ENCODE results near the gene LOXHD1. TPM values are rescaled to one million over a fixed set of nuclear protein-coding genes. Genes with fewer than 3 reads are reported as not detected.

Gene LOXHD1
- total RNA-seq, 1 donor from 2014 or later = not detected

- DNase-seq (ENCODE audit: low spot score) = no peak
- ATAC-seq = no peak
Measured at GRCh38 chr18:46550609-46551008, 106.4 kb downstream of the LOXHD1 start.

GRCh38 chr18:46547520-46547919, 109.5 kb downstream of the LOXHD1 start:
- DNase-seq (ENCODE audit: low spot score) (no peak), ATAC-seq (peak; percentile 85)

GRCh38 chr18:46546111-46546640, 110.8 kb downstream of the LOXHD1 start:
- DNase-seq (ENCODE audit: low spot score) = no peak
- ATAC-seq = no peak

GRCh38 chr18:46542545-46542944, 114.5 kb downstream of the LOXHD1 start:
- DNase-seq (ENCODE audit: low spot score) = no peak
- peak; percentile 36 for ATAC-seq

GRCh38 chr18:46541626-46542189, 115.3 kb downstream of the LOXHD1 start:
- no peak for DNase-seq (ENCODE audit: low spot score)
- no peak for ATAC-seq

- DNase-seq (ENCODE audit: low spot score) = no peak
- ATAC-seq = no peak
Measured at GRCh38 chr18:46538376-46538775, 118.6 kb downstream of the LOXHD1 start.

- ATAC-seq = no peak
Measured at GRCh38 chr18:46536215-46536874, 120.7 kb downstream of the LOXHD1 start.

GRCh38 chr18:46531482-46531881, 125.5 kb downstream of the LOXHD1 start:
- DNase-seq (ENCODE audit: low spot score) = no peak
- no peak for ATAC-seq

More at GRCh38 chr18:46536215-46536874, 120.7 kb downstream of the LOXHD1 start:
- no peak for DNase-seq (ENCODE audit: low spot score)

- no peak for ATAC-seq
- DNase-seq (ENCODE audit: low spot score) = no peak
Measured at GRCh38 chr18:46528037-46528436, 129.0 kb downstream of the LOXHD1 start.

DNA sequence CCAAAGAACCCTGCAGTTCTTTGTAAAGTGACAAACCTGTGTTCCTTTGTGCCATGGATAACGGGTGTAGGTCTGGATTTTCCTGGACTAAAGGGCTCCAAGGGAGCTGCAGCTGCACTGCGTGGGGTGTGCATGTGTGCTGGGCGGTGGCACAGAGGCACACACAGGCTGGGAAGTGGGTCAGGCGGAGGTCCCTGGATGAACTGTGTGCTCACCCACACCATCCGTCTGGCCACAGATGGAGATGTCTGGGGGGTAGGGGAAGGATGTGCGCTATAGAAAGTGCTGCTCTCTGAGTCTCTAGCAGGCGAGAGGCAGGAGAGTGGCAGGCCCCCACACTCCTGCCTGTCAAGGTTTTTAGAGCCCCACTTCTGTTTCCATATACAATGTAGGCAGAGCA, 137.2 kb downstream of the LOXHD1 start:
- ATAC-seq (no peak), DNase-seq (ENCODE audit: low spot score) (no peak)

DNA sequence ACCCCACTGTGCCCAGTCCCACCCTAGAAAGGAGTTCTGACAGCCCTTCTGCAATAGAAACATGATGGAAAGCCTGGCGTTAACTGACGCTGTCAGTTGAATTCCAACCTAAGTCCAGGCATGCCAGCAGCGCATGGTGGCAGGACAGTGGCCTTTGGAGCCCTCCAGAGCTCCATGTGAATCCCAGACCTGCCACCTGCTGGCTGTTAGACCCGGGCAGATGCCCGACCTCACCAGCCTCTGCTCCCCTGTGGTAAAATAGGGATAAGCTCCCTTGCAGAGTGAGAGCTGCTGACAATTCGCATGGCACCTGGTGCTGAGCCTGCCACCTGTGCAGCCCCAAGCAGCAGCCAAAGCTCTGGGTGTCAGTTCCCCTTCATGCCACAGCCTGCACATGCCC, 138.6 kb downstream of the LOXHD1 start:
- DNase-seq (ENCODE audit: low spot score) (peak; percentile 53), ATAC-seq (peak; percentile 97)

GRCh38 chr18:46516555-46516954, 140.5 kb downstream of the LOXHD1 start:
- DNase-seq (ENCODE audit: low spot score) = no peak
- no peak for ATAC-seq

DNA sequence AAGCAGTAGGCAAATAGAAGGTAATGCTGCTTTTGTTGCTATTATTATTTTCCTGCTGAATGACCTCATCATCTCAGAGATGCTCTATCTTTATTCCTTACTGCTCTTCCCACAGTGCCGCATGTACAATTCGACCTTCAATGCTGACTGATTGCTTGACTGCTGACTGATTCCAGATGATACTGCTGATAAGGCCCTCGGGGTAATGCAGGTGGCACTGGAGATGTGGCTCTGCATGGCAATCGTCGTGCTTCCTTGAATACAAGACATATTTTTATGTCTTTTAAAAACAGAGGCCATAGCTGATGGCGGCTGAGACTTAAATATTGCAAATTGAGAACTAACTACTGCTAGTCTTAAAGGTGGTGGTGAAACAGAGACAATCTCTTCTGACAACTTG, 146.6 kb downstream of the LOXHD1 start:
- DNase-seq (ENCODE audit: low spot score) = no peak
- no peak for ATAC-seq

DNA sequence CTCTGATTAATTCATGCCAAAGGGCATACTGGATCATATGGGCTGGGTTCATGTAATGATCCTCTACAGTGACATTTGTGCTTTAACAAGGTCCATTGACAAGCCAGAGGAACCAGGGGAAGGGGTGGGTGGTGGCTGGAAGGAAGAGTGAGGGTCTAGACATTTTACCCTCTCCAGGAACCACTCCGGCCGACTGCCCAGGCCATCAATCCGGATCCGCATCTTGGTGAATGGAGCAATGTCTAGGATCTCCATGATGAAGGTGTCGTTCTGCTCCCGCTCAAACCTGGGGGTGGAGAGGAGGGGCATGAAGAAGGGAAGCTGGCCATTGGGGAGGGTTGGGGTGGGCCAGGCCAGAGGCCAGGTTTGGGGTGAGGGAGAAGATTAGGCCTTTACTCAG, 147.5 kb downstream of the LOXHD1 start:
- ATAC-seq (no peak), DNase-seq (ENCODE audit: low spot score) (no peak)

- ATAC-seq = no peak
- DNase-seq (ENCODE audit: low spot score) = no peak
Measured at GRCh38 chr18:46506974-46507586, 149.9 kb downstream of the LOXHD1 start.

DNA sequence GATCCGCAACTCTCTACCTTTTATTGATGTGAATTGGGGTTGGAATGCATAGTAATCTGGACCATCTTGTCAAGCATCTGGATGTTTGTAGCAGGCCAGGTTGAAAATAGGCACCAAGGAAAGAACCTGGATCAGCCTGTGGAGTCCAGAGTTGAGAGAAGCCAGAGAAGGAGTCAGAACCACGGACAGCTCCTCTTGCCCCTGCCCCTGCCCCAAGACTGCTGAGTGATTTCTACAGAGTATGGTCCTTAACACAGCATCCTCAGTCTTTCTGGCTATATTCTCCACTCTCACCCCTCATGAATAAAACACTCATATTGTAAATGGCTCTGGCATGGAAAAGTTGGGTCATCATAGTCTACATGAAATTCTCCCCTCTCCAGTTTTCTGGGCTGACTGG, 154.6 kb downstream of the LOXHD1 start:
- DNase-seq (ENCODE audit: low spot score) (no peak), ATAC-seq (no peak)

- DNase-seq (ENCODE audit: low spot score) = no peak
- ATAC-seq = peak; percentile 71
Measured at GRCh38 chr18:46497129-46497528, 159.9 kb downstream of the LOXHD1 start.

DNA sequence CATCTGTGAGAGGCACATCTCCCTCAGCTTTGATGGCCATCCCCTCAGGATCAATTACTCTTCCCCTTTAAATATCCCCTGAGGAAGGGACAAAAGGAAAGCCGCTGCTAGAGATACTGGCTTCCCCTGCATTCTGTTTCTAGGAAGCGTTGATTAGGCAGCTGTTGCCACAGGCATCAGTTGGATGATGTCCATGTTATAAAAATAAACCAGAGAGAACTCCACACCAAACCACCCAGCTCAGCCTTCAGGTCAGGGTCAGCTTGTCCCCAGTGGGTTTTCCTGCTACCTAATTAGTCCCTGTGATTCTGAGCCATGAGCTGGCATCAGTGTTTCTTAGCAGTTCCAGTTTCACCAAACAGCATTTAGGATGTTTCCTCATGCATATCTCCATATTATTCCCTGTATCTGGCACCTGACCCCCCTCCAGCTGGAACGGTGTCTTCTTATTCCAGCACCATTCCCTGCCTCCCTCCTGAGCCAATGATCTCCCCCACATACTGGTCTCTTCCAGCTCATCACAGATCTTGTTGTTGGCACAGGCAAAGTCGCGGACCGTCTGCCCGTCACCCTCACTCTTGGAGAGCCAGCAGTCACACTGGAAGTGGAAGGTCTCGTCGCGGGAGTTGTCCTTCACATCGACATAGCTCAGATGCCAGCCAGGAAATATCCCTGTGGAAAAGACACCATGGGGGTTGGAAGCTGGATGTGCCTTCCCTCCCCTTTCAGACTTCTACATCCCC, 168.4 kb downstream of the LOXHD1 start:
- ATAC-seq = no peak
- DNase-seq (ENCODE audit: low spot score) = no peak

DNA sequence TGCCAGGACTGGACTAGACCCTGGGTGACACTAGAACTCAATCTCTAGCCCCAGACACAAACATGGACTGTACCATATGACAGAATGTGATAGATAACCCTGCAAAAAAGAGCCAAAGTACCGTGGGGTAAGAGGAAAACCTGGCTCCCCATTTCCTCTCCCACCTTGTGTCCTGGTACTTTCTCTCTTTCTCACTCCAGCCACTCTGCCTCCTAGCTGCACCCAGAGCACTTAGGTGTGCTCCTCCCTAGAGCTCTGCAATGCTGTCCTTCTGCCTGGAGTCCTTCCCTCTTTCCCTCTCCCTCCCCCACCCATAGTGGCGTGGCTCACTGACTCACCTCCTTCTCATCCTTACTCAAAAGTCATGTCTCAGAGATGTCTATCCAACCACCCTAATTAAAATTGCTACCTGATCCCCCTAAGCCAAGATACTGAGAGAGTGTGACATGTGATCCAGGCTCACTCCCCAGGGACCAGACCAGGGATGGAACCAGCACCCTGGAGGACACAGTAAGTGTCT, 171.3 kb downstream of the LOXHD1 start:
- no peak for DNase-seq (ENCODE audit: low spot score)

DNA sequence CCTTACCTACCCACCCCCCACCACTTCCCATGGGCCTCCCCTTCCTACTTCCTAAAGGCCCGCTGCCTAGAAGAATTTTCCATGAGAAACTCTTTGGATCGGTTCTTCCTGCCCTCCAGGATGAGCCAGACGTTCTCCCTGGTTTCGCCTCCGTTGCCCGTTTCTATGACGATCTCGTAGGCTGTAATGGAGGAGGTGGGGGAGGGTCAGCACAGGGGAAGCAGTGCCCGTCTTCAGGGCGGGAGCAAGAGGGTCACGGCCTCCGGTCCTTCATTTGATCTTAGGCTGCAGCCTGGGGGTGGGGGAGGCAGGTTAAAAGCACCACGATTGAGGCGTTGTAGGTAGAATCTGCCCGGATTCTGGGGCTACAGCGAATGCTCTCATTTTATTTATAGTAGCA, 172.0 kb downstream of the LOXHD1 start:
- no peak for DNase-seq (ENCODE audit: low spot score)
- ATAC-seq = no peak

More for the DNA sequence above, 171.3 kb downstream of the LOXHD1 start:
- ATAC-seq = no peak

DNA sequence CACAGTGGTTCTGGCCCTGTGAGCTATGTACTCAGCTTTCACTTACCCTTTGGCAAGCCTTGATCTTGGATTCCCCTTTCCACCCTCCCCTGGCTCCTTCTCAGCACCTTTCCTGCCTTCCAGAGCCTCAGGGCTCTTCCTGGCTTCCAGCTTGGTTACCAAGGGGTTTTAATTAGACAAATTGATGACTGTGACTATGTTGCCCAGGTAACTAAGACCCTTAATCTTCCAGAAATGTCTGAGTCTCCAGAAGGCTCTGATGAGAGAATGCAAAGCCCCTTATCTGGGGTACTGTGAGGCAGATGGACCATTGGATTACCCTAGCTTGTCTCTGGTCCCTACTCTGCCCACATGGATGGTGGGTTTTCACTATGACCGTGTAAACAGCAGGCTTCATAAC, 174.2 kb downstream of the LOXHD1 start:
- DNase-seq (ENCODE audit: low spot score) = no peak
- no peak for ATAC-seq
